NB4 (cell line): ENCODE data around the gene C5.

Experiments used
- POLR2A ChIP-seq: IDR thresholded peaks from 2 replicates; pipeline ENCODE4 v1.6.1; 2011; ENCODE audit warnings: mild to moderate bottlenecking; ENCODE audit not compliant: insufficient read length; ENCODE audit errors: extremely low read depth
- TF ChIP-seq, protein P1 (sequence below): IDR thresholded peaks from one replicate; pipeline ENCODE4 v1.5.1; 2012; ENCODE audit warnings: low read depth, low read length

DNA sequence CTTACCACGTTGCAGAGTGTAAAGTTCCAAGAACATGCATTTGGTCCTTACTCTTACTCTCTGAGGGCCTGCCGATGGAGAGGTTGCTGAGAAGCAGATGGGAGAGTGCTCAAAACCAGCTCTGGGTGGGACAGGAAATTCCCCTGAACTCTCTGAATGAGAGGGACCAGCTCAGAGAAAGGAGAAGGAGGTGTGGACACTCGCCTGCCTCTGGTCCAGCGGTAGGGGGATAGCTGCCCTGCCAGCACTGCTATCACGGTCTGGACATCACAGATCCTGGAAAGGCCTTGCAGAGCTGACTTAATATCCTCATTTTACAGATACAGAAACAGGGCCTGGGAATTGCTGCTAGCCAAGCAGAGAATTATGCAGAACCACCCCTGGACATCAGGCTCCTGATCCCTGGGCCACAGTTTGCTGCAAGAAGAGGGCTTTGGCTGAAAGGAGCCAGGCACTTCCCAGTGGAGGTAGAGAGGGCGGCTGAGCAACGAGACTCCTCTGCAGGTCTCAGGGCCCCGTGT lies 128.4 kb downstream of the C5 start:
- TF ChIP-seq, protein P1, sequence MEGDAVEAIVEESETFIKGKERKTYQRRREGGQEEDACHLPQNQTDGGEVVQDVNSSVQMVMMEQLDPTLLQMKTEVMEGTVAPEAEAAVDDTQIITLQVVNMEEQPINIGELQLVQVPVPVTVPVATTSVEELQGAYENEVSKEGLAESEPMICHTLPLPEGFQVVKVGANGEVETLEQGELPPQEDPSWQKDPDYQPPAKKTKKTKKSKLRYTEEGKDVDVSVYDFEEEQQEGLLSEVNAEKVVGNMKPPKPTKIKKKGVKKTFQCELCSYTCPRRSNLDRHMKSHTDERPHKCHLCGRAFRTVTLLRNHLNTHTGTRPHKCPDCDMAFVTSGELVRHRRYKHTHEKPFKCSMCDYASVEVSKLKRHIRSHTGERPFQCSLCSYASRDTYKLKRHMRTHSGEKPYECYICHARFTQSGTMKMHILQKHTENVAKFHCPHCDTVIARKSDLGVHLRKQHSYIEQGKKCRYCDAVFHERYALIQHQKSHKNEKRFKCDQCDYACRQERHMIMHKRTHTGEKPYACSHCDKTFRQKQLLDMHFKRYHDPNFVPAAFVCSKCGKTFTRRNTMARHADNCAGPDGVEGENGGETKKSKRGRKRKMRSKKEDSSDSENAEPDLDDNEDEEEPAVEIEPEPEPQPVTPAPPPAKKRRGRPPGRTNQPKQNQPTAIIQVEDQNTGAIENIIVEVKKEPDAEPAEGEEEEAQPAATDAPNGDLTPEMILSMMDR = no peak
- TF ChIP-seq POLR2A = no peak
